HL-60 (cell line): Measurements from ENCODE around the gene FAM107B.

Experiments used
- POLR2AphosphoS5 ChIP-seq: IDR thresholded peaks from 2 replicates; pipeline ENCODE4 v1.6.1; 2012; ENCODE audit warnings: low read depth
- TF ChIP-seq, protein P1 (sequence below): IDR thresholded peaks from one replicate; pipeline ENCODE4 v1.5.1; 2011; ENCODE audit warnings: low read length, control low read depth, inconsistent platforms; ENCODE audit not compliant: insufficient read depth
- TF ChIP-seq, protein P2 (sequence below): IDR thresholded peaks from 2 replicates; pipeline ENCODE4 v1.6.1; 2012; ENCODE audit warnings: low read depth; ENCODE audit not compliant: insufficient replicate concordance

DNA sequence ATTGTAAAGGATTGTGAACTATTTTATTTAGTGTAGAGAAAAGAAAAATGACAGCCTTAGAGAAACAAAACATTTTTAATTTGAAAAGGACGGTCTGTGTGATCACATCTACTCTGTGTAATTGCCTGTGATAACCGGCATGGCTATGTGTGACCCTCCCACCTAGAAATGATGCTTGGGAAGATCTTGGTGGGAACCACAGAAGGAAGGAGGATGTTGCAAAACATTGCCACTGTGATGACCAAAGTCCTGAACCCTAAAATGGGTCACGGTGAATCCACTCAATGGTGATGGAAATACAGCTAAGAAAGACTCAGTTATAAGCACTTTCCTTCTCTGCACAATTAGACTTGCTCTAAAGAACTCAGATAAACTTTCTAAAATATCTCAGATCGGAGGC, 222.7 kb downstream of the FAM107B start:
- TF ChIP-seq, protein P1, sequence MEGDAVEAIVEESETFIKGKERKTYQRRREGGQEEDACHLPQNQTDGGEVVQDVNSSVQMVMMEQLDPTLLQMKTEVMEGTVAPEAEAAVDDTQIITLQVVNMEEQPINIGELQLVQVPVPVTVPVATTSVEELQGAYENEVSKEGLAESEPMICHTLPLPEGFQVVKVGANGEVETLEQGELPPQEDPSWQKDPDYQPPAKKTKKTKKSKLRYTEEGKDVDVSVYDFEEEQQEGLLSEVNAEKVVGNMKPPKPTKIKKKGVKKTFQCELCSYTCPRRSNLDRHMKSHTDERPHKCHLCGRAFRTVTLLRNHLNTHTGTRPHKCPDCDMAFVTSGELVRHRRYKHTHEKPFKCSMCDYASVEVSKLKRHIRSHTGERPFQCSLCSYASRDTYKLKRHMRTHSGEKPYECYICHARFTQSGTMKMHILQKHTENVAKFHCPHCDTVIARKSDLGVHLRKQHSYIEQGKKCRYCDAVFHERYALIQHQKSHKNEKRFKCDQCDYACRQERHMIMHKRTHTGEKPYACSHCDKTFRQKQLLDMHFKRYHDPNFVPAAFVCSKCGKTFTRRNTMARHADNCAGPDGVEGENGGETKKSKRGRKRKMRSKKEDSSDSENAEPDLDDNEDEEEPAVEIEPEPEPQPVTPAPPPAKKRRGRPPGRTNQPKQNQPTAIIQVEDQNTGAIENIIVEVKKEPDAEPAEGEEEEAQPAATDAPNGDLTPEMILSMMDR: no peak
- TF ChIP-seq POLR2AphosphoS5: no peak
- TF ChIP-seq, protein P2, sequence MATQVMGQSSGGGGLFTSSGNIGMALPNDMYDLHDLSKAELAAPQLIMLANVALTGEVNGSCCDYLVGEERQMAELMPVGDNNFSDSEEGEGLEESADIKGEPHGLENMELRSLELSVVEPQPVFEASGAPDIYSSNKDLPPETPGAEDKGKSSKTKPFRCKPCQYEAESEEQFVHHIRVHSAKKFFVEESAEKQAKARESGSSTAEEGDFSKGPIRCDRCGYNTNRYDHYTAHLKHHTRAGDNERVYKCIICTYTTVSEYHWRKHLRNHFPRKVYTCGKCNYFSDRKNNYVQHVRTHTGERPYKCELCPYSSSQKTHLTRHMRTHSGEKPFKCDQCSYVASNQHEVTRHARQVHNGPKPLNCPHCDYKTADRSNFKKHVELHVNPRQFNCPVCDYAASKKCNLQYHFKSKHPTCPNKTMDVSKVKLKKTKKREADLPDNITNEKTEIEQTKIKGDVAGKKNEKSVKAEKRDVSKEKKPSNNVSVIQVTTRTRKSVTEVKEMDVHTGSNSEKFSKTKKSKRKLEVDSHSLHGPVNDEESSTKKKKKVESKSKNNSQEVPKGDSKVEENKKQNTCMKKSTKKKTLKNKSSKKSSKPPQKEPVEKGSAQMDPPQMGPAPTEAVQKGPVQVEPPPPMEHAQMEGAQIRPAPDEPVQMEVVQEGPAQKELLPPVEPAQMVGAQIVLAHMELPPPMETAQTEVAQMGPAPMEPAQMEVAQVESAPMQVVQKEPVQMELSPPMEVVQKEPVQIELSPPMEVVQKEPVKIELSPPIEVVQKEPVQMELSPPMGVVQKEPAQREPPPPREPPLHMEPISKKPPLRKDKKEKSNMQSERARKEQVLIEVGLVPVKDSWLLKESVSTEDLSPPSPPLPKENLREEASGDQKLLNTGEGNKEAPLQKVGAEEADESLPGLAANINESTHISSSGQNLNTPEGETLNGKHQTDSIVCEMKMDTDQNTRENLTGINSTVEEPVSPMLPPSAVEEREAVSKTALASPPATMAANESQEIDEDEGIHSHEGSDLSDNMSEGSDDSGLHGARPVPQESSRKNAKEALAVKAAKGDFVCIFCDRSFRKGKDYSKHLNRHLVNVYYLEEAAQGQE: no peak
